GM21423 (cell line): ENCODE measurements around the gene ZNF215.
"Not testable (repeated sequence)": the region's sequence is repeated elsewhere in the genome, so short reads cannot be mapped to it uniquely, and the experiment has no call there.

ENCODE experiments used
- ATAC-seq: cut with Tn5 transposase; IDR thresholded peaks from one replicate; pipeline ENCODE4 v1.9.1; 2021; ENCODE audit warnings: mild to moderate bottlenecking, moderate library complexity; ENCODE audit not compliant: unreplicated experiment

The ZNF215 gene

DNA sequence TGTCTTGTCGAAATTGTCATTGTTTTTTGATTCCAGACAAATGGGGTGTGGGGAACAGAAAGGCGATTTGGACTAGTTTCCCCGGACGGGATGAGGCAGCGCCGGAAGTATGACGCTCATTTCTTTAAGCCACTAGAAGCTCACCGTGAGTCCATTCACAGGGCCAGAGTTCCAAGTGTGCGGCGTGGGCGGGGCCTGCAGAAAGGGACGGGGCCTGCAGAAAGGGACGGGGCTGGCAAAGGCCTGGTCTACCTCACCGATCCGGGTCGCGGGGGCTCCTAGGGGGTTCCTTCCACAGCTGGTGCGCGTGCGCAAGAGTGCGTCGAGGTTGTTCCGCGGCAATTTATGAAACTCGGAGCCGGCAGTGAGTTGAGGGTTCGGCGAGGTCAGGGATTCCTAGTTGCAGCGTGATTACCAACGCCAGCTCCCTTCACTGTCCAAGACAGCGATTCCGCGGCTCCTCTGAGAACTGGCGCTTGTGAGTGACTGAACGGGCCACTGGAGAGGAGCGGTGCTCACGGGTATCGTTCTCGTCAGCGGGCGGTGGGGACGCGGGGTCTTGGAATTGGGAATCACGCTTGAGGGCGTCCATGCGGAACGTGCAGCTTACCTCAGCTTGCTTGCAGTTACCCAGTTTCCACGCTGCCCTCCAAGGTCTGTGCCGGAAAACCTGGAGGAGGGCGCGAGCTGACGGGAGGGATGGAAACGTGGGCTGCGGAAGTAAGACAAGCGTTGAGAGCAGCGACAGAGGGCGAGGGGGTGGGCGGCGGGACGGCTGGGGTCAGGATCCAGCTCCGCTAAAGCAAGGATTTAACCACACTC, at the start of gene ZNF215:
Gene ZNF215, plus strand, starts transcription at position 219 of the 822 bp plus-strand sequence. CDS start 5,847 bp downstream, outside the sequence.
- ATAC-seq, result peak; percentile 55

DNA sequence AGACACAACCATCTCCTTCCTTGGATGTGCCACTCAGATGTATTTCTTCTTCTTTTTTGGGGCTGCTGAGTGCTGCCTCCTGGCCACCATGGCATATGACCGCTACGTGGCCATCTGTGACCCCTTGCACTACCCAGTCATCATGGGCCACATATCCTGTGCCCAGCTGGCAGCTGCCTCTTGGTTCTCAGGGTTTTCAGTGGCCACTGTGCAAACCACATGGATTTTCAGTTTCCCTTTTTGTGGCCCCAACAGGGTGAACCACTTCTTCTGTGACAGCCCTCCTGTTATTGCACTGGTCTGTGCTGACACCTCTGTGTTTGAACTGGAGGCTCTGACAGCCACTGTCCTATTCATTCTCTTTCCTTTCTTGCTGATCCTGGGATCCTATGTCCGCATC, 49.3 kb upstream of the ZNF215 start:
- no peak for ATAC-seq

DNA sequence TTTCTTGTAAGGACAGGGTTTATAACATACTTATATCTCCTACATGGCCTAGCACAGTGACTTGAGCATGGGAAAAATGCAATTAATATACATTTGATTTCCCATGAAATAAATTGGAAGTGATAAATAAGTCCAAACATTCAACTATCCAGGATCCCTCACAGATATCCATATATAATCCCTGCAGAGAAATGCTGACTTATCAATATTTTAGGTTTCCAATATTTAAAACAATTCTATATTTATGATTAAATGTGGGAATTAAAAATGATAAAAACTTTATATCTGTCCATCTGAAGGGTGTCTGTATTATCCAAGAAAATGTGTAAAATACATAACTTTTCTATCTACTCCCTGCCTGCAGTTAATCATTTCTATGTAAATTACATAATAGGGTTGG, 43.5 kb upstream of the ZNF215 start:
- no peak for ATAC-seq

DNA sequence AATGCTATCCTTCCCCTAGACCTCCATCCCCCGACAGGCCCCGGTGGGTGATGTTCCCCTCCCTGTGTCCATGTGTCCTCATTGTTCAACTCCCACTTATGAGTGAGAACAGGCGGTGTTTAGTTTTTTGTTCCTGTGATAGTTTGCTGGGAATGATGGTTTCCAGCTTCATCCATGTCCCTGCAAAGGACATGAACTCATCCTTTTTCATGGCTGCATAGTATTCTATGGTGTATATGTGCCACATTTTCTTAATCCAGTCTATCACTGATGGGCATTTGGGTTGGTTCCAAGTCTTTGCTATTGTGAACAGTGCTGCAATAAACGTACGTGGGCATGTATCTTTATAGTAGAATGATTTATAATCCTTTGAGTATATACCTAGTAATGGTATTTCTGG, 38.5 kb upstream of the ZNF215 start:
- ATAC-seq, result not testable (repeated sequence)

DNA sequence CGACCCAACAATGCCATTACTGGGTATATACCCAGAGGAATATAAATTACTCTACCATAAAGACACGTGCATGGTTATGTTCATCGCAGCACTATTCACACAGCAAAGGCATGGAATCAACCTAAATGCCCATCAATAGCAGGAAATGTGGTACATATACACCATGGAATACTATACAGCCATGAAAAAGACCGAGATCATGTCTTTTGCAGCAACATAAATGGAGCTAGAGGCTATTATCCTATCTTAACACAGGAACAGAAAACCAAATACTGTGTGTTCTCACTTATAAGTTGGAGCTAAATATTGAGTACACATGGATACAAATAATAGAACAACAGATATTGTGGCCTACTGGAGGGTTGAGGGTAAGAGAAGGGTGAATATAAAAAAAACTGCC, 37.4 kb upstream of the ZNF215 start:
- ATAC-seq, result no peak

DNA sequence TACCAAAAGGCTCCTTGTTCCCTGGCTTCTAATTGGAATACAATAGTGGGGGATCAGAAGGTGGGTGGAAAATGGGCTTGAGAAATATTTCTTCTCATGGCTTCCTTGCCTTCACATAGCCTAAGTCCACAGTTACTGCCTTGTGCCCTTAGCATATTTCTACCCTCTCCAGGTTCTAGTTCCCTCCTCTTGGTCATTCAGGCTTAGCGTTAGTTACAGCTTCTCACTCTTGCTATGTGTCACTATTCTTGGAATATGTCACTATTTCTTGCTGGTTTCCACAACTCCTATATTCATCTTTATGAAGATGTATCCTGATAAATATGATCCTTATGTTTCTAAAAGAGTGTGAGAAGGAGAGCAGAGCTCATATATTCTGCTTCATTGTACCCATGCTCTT, 36.4 kb upstream of the ZNF215 start:
- no peak for ATAC-seq

DNA sequence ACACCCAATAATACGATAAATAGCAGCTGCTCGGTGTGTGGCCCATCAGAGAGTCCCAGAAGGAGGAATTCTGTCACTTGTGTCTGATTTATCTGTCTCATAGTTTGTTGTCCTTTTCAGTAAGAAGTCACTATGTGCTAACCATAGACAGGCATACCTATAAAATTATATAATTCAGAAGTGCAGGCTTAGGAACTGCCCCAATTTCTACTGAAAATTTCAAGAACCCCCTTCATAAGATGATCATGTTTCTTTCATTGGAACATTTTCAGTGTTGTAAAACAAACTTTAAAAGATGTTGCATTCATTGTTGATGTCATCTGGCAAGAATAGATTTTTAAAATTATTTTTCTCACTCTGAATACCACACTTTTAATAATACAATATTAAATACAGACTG, 33.8 kb upstream of the ZNF215 start, which contains the start of gene OR2D2:
Gene OR2D2, minus strand, starts transcription at position 101 of the 400 bp plus-strand sequence. Its CDS starts 0 bp downstream, at position 101.
- no peak for ATAC-seq

DNA sequence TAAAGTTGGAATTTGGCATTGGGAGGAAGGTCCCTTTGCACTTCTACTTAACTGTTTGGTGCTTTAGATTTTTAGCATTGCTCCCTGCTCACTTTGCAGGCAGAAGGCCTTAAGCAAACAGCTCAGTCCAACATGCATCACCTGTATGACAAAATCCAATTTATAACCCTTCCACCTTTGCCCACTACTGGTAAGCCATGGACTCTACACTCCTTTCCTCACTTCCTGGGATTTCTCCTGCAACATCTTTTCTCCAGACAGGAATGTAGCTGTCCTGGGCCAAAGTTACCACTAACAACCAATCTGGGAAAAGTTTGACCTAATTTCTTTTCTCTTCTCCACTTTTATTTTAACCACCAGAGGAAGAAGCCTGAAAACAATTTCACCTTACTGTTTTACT, 32.1 kb upstream of the ZNF215 start:
- no peak for ATAC-seq

DNA sequence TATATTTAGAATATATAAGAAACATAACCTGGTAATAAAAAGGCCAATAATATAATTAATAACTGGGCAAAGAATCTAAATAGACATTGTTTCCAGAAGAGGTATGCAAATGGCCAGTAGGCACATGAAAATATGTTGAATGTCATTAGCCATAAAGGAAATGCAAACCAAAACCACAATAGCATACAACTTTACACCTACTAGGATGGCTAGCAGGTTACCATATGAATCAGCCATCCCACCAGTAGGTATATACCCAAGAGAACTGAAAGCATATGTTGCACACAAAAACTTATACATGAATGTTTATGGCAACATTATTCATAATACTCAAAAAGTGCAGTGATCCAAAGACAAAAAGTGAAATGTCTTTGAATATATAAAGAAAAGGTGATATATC, 31.2 kb upstream of the ZNF215 start:
- ATAC-seq, result peak; percentile 80

DNA sequence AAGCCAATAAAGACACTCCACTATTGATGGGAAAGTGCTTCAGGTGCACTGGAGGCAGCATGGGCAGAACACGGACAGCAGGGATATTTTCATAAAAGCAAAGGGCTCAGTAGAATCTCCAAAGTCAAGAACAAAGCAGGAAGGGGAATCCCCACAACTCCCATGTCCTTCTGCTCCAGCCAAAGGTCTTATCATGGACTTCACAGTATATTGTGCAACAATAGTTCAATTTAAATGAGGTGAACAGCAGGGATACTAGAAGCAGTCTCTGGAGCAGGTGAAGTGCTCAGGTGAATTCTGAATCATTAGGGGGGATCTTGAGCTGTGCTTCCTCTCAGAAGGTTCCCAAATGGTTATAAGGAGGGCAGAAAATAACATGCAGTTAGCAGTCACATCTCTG, 27.3 kb upstream of the ZNF215 start:
- no peak for ATAC-seq

DNA sequence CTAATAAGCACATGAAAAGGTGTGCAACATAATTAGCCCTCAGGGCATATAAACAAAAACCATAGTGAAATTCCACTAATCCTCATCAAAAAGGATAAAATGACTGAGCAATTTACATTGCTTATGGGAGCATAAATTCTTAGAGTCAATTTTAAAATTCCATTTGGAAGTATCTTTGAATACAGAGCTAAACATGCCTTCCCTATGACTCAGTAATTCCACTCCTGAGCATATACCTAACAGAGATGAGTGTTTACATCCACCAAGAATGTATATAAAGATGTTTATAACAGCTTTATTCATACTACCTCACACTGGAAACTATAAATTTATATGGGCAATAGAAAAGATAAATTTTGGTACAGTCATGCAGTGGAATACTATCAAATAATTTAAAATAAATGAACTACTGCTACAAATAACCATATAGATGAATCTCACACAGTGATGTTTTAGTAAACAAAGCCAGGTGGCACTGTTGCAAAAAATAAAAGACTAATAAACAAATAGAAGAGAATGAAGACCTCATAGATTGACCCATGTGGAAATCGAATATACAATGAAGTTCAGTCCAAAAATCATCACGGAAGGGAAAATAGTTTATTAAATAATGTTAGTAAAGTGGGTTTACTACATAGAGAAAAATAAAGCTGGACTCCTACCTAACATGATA, 25.8 kb upstream of the ZNF215 start:
- no peak for ATAC-seq

DNA sequence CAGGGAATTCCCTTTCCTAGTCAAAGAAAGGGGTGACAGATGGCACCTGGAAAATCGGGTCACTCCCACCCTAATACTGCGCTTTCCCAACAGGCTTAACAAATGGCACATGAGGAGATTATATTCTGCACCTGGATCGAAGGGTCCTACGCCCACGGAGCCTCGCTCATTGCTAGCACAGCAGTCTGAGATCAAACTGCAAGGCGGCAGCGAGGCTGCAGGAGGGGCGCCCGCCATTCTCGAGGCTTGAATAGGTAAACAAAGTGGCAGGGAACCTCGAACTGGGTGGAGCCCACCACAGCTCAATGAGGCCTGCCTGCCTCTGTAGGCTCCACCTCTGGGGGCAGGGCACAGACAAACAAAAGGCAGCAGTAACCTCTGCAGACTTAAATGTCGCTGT, 21.4 kb upstream of the ZNF215 start:
- not testable (repeated sequence) for ATAC-seq

DNA sequence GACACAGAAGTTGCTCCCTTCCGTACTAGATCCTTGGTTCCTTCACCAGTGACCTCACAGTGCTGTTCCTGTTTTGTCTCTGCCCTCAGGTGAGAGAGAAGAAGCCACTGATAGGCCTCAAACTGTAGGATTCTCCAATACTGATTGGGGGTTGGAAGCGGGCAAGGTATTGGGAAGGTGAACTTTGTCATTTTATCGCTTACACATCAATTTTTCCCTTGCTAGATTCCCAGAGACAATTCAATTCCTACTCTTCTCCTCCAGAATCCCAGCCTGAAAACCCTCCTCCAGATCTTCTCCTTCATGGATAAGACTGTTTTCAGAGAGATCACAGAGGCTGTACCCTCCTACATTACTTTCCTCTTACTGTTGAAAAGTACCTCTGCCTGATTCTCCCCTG, 14.8 kb upstream of the ZNF215 start:
- no peak for ATAC-seq

DNA sequence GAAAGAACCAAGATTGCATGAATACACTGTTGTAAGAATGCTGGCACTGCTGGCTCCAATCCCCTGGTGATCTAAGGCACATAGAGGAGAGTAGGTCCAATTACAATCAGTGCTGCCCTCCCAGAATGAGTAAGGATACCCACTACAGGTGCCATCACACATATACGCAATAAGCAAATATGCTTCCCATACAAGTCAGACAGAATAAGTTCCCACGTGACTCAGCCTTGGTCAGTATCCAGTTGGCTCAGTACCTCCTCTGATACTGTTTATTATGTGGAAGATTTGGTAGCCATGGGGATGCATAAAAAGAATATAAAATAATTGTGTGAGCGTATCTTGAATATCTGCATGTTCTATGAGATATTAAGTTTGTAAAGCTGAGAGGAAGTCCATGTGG, 14.3 kb upstream of the ZNF215 start:
- ATAC-seq, result no peak

DNA sequence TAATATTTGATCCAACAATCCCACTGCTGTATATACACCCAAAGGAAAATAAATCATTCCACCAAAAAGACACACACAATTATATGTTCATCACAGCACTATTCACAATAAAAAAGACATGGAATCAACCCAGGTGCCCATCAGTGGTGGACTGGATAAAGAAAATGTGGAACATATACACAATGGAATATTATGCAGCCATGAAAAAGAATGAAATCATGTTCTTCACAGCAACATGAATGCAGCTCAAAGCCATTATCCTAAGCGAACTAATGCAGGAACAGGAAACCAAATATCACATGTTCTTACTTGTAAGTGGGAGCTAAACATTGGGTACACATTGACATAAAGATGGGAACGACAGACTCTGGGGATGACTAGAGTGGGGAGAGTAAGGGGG, 6.5 kb upstream of the ZNF215 start:
- no peak for ATAC-seq

DNA sequence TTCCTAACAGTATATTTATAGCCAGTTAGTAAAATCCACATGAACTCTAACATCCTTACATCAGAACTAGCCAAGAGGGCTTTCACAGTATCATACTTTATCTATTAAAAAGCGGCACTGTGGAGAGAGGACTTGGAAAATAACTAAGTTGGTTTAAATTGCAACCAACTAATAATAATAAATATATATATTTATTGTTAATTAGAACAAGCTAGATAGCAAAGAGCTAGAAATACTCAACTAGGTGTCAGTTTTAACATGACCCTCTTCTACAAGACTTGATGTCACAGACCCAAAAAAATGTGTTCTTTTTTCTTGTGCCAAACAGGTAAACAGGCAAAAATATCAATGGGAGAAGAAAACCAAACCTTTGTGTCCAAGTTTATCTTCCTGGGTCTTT, 5.5 kb upstream of the ZNF215 start, which contains the start of gene OR2D3:
Gene OR2D3, plus strand, starts transcription at position 301 of the 400 bp plus-strand sequence. Its CDS starts 0 bp downstream, at position 301.
- no peak for ATAC-seq

DNA sequence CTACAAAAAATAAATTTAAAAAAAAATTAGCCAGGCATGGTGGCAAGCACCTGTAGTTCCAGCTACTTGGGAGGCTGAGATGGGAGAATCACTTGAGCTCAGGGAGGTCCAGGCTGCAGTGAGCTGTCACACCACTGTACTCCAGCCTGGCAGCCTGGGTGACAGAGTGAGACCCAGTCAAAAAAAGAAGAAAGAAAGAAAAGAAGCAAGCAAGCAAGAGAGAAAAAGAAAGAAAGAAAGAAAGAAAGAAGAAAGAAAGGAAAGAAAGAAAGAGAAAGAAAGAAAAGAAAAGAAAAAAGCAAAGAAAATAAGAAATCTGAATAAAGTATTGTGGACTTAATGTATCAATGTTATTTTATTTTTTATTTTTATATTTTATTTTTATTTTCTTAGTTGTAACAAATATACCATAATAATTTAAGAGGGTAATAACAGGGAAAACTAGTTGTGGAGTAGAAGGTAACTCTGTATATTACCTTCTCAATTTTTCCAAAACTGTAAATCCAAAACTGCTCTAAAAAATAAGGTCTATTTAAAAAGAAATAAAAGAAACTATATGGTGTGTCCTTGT, 1.1 kb upstream of the ZNF215 start:
- ATAC-seq, result no peak

DNA sequence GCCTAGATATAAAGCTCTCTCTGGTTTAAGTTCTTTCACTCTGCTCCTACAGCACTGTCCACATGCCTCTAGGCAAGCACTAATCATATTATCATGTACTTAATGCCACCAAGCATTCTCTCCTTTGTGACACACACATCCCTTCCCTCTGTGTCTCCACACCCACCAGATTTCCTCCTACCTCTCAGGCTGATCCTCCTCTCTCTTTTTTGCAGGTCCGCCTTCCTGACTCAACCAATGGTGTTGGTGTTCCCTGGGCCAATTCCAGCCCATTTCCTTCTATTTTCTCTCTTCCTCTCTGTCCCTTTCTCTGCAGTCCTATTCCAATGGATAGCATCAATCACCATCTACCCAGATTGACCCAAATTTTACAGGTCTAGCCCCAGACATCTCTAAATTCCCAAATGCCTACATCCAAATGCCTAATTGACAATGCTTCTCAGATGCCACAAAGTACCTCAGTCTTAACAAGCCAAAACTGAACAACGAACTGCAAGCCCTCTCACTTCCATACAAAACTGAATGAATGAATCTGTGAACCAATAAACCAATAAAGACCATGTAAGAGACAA, 504 bp upstream of the ZNF215 start:
- peak; percentile 1 for ATAC-seq

DNA sequence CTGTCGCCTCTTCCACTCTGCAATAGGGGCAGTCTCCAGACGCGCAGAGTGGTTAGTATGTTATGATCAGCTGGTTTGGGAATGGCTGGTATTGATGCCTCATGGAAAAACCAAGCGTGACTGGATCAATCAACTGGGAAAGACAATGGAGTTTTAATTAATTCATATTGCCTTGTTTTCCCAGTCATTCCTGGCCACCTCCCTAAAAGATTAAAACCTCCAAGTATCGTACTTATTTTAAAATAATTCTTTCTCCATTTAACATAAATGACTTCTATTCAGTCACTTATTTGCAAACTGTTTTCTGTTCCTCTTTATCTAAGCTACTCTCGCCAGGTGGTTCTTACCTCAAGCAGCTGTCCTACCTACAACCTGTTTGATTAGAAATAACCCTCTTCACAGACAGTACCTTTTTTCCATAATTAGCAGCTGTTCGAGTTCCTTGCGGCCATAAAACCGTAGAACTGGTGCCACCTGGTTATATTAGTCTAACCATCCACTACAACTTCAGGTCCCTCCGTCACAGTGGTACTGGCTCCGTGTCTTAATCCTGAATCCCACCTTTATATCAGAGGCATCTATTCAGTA, 898 bp downstream of the ZNF215 start:
- ATAC-seq, result peak; percentile 77

DNA sequence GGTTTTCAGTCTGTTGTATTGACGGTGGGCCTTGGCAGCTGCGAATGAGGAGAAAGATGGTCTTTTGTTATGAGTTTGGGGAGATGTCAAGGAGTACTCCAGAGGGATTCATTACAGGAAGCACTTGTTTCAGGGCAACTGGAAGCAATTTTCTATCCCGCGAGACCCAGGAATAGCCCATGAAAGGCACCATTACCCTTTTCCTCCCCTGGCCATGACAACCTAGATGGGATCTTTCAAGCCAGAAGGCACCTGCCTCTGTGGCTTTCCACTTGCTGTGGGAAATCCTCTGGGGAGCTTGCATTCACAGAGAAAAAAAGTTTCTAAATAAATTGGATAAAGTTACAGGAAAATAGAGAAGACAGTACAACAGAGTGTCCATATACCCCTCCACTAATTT, 2.7 kb downstream of the ZNF215 start:
- no peak for ATAC-seq

DNA sequence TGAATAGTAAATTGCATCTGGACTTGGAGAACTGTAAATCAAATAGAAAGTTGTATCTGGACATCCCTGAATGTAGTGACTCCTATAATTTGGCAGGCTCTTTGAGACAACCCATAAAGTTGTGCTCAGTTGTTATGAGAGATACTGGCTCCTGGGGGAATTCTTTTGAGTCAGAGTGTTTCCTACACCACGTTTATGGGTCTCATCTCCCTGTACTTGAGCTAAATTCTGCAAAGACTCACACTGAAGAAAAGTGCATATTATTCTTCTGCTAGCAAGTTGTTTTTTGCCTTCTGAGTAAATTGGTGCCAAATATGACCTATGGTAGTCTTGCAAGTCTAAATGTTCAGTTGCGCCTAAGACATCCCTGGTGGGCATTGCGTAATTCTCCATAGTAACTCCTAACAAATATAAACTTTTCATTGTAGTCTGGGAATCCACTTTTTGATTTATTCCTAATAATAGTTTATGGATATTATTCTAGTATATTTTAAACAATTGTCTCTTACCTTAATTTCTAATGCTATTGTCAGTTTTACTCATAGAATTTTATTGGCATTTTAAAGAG, 5.0 kb downstream of the ZNF215 start:
- no peak for ATAC-seq
